HG02938 (cell line): ENCODE measurements around the gene SMAD3.

Source experiments
- ATAC-seq: cut with Tn5 transposase; IDR thresholded peaks from one replicate; pipeline ENCODE4 v1.9.1; 2021; ENCODE audit warnings: mild to moderate bottlenecking, moderate library complexity; ENCODE audit not compliant: unreplicated experiment

Gene SMAD3

DNA sequence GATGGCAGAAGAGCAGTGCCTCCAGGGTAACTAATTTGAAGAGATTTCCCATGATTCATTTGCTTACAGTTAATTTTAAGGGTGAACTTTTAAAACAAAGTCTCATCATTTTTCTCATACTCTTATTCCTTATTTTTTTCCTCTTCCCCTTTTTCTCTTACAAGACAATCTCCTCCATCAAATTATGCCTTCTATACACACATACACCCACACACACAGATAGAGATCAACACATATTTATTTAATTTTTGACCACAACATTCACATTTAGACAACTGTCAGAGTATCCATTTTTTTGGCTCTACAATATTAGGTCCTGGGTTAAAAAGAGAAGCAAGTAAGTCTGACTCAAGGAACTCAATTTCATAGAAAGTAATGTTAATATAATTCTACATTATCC is 151.5 kb downstream of the SMAD3 start:
- ATAC-seq: no peak

DNA sequence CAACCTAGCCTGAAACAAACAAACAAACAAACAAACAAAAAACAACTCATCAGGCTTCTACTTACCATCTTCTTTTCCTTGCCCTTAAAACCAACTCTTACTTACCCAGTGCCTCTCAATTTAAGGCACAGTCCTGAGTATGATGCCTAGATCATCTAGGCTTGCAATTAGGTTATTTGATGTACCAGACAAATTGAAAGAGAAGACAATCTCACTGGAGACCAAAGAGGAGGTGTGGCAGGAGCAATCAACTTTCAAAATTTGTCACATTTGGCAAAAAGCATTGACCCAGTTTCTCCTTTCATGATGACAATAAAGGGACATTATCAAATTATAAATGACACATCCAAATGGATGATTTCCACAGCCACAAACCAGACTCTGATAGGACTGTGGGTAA is 153.0 kb downstream of the SMAD3 start:
- no peak for ATAC-seq

DNA sequence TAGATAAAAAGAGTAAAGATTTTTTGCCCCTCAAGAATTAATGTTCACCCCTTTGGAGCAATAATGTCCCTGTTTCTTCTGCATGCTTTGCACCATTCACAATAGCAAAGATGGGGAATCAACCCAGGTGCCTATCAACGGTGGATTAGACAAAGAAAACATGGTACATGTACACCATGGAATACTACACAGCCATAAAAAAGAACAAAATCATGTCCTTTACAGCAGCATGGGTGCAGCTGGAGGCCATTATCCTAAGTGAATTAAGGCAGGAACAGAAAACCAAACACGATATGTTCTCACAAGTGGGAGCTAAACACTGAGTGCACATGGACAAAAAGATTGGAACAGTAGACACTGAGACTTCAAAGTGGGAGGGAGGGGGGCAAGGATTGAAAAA is 153.9 kb downstream of the SMAD3 start:
- no peak for ATAC-seq

DNA sequence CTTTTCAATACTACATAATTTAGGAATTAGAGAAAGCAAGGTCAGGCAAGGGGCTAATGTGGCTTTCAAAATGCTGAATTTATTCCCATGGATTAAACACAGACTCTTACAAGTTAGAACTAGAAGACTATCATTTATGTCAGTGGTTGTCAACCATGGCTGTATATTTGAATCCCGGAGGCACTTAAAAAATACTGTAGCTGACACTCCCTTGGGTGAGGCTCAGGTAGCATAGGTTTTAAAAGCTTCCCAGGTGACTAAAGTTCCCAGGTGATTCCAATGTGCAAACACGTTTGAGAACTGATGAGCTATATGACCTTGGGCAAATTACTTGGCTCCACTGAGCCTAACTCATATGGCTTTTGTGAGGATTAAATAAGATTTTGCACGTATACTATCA is 159.5 kb downstream of the SMAD3 start:
- ATAC-seq: no peak

DNA sequence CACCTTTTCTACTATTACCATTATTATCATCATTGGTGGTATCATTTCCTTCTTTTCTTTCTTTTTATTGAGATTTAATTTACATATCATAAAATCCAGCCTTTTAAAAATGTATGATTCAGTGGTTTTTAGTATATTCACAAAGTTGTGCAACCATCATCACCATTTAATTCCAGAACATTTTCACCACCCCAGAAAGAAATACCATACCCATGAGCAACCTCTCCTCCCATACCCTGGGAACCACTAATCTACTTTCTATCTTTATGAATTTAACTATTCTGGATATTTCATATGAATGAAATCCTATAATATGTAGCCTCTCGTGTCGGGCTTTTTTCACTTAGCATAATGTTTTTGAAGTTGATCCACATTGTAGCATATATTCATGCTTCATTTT is 159.9 kb downstream of the SMAD3 start:
- ATAC-seq: no peak

DNA sequence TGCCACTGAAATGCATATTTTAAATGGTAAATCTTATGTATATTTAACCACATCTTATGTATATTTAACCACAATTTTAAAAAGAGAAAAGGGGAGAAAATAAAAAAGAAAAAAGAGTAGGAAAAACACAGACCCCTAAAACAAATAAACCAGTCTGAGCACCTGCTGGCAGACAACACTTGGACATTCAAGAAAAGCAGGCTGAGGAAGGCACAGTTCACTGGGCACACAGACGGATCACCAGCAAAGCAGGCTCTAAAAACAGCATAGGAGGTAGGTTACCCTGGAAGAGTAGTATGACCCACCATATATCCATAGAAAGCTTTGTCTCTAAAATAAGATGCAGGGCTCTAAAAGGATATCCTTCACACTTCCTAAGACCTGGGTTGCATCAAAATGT is 162.0 kb downstream of the SMAD3 start:
- no peak for ATAC-seq

DNA sequence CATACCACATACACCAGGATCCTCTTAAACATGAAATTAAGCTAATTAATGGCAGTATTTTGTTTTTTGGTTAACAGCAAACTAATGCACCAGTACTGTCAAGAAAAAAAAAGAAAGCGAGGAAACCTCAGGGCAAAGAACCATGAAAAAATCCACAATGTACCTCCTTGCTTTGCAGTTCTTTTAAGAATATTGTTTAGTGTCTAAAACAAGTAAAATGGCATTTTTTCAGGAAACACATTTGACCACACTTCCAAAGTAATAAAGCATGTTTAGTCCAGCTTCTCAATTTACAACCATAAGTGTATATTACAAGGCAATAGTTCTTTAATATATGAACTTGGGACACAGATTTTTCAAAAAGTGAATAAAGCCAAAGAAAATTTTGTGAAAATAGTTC is 162.4 kb downstream of the SMAD3 start:
- ATAC-seq: no peak

DNA sequence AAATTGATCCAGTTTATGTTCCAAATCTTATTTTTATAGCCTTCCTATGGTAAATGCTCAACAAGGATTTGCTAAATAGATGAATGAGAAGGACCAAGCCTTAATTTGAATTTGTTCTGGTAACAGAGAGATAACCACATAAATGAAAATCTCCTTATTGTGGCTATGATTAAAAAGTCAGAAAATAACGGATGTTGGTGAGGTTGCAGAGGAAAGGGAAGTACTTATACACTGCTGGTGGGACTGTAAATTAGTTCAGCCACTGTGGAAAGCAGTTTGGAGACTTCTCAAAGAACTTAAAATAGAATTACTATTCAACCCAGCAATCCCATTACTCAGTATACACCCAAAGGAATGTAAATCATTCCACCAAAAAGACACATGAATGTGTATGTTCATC is 162.9 kb downstream of the SMAD3 start:
- ATAC-seq: no peak

DNA sequence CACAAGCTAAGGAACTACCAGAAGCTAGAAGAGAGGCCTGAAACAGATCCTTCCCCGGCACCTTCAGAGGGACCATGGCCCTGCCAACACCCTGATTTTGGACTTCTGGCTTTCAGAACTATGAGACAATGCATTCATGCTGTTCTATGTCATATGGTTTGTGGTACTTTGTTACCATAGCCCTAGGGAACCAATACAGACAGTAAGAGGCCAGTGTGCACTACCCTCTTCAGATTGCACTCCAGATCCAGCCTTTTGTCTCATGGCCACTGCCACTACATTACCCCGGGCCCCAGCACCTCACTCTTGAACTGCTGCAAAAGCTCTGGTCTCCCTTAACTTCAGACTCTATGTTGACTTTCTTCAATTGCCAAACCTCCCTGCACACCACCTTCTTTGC is 165.1 kb downstream of the SMAD3 start:
- no peak for ATAC-seq

DNA sequence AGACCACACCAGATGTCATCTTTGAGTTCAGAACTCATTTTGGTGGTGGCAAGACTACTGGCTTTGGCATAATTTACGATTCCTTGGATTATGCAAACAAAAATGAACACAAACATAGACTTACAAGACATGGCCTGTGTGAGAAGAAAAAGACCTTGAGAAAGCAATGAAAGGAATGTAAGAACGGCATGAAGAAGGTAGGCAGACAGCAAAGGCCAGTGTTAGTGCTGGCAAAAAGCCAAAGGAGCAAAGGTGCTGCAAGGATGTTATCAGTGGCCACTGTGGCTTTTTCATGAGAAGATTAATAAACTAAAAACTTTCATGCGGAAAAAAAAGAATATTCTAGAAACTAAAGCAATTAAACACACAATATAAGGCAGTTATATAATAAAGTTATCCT is 167.2 kb downstream of the SMAD3 start:
- ATAC-seq: no peak

DNA sequence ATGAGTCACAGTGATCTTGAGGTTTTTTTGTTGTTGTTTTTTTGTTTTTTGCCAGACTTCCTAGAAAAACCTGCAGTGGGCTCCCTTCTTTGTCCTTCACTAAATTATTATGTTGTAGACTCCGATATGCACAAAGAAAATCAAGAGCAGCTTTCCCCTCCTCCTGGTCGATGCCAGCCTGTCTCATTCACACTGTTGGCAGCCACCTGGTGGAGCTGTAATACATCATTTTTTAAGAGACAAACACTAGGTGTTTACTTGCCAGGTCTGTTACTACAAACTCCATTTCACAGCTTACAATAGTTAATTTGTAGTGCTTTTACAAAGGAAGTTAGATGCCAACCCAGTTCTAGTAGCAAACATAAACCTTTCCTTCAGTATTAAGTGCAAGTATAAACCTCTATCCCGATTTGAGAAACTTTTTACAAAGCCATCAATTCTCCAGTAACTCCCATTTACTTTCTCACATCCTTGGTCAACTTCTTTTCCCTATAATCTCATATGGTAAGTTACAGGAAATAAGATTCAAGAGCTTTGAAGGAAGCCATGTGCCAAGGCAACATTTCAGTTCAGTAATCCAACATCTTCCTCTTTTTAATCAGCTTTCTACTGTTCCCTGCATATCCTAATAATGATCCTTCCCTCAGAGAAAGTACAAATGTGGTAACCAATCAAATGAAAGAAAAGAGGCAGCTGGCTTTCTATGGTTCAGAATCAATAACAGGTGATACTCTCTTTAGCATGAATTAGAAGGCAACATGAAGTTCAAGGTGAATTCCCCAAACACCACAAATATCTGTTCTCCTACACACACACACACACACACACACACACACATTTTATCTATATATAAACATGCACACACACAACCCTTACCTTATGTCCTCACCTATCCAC is 175.1 kb downstream of the SMAD3 start:
- no peak for ATAC-seq

DNA sequence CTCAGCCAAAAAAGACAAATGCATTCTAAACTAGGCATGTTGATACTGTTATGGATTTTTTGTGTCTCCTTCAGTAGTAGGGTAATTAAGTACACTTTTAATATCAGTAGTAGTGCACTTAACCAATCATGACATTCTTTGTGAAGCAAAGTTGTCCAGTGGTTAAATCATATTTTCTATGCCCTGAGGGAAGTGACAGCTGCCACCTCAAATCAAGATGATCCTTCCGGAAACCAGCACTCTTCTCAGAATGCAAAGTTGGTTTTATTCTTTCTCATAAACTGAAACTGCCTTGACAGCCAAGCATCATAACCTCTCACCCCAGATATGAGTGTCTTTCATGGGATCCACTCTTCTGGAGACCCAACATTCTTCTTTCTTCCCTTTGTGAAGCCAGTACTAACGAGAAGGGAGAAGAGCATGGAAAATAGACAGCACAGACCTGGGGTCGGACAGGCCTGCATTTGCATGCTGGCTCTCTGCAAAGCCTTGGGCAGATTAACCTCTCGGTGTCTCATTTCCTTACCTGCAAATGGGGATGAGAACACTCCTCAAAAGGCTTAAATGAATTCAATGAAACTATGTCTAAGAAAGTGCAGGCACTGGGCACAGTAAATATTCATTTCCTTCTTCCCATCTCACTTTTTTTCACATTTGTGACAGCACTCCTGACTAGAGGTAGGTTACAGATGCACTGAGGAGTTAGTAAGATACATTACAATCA is 175.9 kb downstream of the SMAD3 start:
- peak; percentile 81 for ATAC-seq

DNA sequence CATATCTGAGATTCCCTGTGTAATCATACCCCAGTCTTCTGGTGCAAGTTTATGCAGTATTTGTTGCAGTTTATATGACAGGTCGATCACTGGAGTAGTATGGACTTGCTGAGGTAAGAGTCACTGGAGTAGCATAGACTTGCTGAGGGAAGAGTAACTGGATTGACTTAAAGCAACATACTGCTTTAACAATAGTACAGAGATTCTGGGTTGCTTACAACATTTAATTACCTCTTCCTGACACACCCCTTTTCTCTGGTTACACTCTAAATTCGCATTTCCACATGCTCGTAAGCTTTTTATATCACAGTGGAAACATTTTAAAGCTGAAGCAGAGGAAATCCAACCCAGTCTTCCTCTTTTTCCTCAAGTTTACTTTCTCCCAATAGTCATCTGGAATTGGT is 177.3 kb downstream of the SMAD3 start:
- no peak for ATAC-seq
